Ovary (tissue), 9 donors: ENCODE data around the gene DPY19L1. TPM values are rescaled to one million over a fixed set of nuclear protein-coding genes. Genes with fewer than 3 reads are reported as not detected.

Experiments
- DNase-seq, 5 donors: peaks; one replicate each; pipeline ENCODE4 v3.0.0-alpha.2; 2019 to 2020
- H3K27ac ChIP-seq, 2 donors: fragments of 200-600 bp; one replicate each; pipeline versions ENCODE4 v1.5.1 to v1.8.0; 2019 to 2022
- H3K27me3 ChIP-seq: fragments of 200-600 bp; one replicate; pipeline ENCODE4 v1.8.0; 2022
- H3K36me3 ChIP-seq: fragments of 200-600 bp; sonication (generic); one replicate; pipeline ENCODE4 v1.5.1; 2019
- H3K4me1 ChIP-seq: one replicate; pipeline ENCODE4 v1.8.1; 2013; ENCODE audit warnings: mild to moderate bottlenecking, moderate library complexity; ENCODE audit not compliant: insufficient read depth
- H3K4me3 ChIP-seq: fragments of 200-600 bp; sonication (generic); one replicate; pipeline ENCODE4 v1.5.1; 2017
- H3K9me3 ChIP-seq, 2 donors: fragments of 200-600 bp in 1 of 2; sonication (generic) in 1 of 2; one replicate each; pipeline versions ENCODE4 v1.5.1 to v1.8.1; 2013 to 2019; ENCODE audit warnings: mild to moderate bottlenecking in 1 of 2, moderate library complexity in 1 of 2
- EP300 ChIP-seq: sonication (generic); formaldehyde crosslinking; IDR thresholded peaks from one replicate; pipeline ENCODE4 v1.6.1; 2017; ENCODE audit warnings: antibody characterized with exemption
- POLR2A ChIP-seq: fragments of 450-650 bp; IDR thresholded peaks from one replicate; pipeline ENCODE4 v1.6.1; 2017; ENCODE audit warnings: antibody characterized with exemption, mild to moderate bottlenecking, moderate library complexity
- WGBS, 3 donors: extraction: QIAGEN DNeasy Blood & Tissue Kit in 1 of 3; methylation state at CpG; one replicate each; pipeline versions ENCODE4 v1.1.5 to v1.1.7; 2013 to 2017; 5-methylcytosine and 5-hydroxymethylcytosine counted together
- intact Hi-C, 4 donors: fragments of 100-400 bp; cut with DNase I; formaldehyde crosslinking; loops; one replicate each; pipeline versions ENCODE4 v1.11.0 to v1.15.1; 2022 to 2023
- polyA plus RNA-seq, 2 donors: library from polyadenylated mRNA; stranded (reverse); fragments of 200-250 nt in 1 of 2; fragments of 350-450 nt in 1 of 2; fragmentation: Illumina TruSeq in 1 of 2; extraction: RNeasy Lipid Tissue Mini Kit (QIAGEN cat#74804) in 1 of 2; gene quantifications; one replicate each; pipeline ENCODE4 v1.2.3, GENCODE V29; 2013 to 2014
- total RNA-seq, 7 donors: library from RNA; depleted of rRNA in 2 of 7; stranded (reverse); fragments of >200 nt in 2 of 7; fragmentation: NEBNext Ultra II Directional in 3 of 7; extraction: Animal tissue kit (Norgen Biotek cat#: 25700) in 3 of 7; gene quantifications; one replicate each; pipeline versions ENCODE4 v1.1.0 to v1.2.4, GENCODE V29; 2016 to 2023
- TF ChIP-seq, protein P1 (sequence below), 3 donors: fragments of 450-650 bp in 2 of 3; fragments of 200-600 bp in 1 of 3; IDR thresholded peaks; one replicate each; pipeline versions ENCODE4 v1.5.1 to v1.8.0; 2016 to 2022; ENCODE audit warnings: antibody characterized with exemption in 3 of 3, mild to moderate bottlenecking in 1 of 3
- donor health status: DM: no; HTN: no; CAD: no; lungs with moderate emphysema.
- donor health status: DM: no; HTN: no; CAD: no.
- donor health status: Bipolar disorder and iron deficiency.
- donor health status: DM: yes; HTN: yes; CAD: no.
- donor health status: DM: no; HTN: no; CAD: no.
- donor health status: DM: yes; HTN: yes; CAD: no.

Gene DPY19L1
- total and polyA plus RNA-seq, 9 donors = 8.1 to 32.7 (median 17.8) TPM

DNA sequence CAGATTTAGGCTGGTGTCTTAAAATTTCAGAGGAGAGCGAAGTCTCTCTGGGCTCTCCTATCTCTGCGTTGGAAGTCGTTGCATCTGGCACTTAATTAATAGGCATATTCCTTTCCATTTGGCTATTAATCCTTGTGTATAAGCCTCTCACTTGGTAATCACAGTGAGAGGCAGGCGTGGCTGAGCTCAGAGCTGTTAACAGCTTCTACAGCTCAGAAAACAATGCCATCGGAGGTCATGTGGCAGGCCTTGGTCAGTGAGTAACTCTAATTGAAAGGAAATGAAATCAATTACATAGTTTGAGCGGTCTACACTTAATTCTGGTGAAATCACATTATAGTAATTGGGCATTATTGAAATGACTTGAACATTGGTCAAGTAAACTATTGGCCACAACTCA is 135.1 kb downstream of the DPY19L1 start:
- peaks cover 2% of the 10 kb centered on the region for H3K4me1 ChIP-seq
- TF ChIP-seq, protein P1, sequence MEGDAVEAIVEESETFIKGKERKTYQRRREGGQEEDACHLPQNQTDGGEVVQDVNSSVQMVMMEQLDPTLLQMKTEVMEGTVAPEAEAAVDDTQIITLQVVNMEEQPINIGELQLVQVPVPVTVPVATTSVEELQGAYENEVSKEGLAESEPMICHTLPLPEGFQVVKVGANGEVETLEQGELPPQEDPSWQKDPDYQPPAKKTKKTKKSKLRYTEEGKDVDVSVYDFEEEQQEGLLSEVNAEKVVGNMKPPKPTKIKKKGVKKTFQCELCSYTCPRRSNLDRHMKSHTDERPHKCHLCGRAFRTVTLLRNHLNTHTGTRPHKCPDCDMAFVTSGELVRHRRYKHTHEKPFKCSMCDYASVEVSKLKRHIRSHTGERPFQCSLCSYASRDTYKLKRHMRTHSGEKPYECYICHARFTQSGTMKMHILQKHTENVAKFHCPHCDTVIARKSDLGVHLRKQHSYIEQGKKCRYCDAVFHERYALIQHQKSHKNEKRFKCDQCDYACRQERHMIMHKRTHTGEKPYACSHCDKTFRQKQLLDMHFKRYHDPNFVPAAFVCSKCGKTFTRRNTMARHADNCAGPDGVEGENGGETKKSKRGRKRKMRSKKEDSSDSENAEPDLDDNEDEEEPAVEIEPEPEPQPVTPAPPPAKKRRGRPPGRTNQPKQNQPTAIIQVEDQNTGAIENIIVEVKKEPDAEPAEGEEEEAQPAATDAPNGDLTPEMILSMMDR (IDR thresholded peaks at IDR 0.05) = no peak
- TF ChIP-seq POLR2A = no peak
- no peak for TF ChIP-seq EP300
- DNase-seq = no peak
- H3K9me3 ChIP-seq = no peaks in the 10 kb centered on the region
- no peaks in the 10 kb centered on the region for H3K27me3 ChIP-seq
- H3K27ac ChIP-seq = no peak overlapping the region
- no peaks in the 10 kb centered on the region for H3K36me3 ChIP-seq
- WGBS, 3 donors = 89 to 92% (median 92%) methylated on average over 6 of the region's 6 CpGs
- intact Hi-C loops = no loop called here
- no peak overlapping the region for H3K4me3 ChIP-seq

DNA sequence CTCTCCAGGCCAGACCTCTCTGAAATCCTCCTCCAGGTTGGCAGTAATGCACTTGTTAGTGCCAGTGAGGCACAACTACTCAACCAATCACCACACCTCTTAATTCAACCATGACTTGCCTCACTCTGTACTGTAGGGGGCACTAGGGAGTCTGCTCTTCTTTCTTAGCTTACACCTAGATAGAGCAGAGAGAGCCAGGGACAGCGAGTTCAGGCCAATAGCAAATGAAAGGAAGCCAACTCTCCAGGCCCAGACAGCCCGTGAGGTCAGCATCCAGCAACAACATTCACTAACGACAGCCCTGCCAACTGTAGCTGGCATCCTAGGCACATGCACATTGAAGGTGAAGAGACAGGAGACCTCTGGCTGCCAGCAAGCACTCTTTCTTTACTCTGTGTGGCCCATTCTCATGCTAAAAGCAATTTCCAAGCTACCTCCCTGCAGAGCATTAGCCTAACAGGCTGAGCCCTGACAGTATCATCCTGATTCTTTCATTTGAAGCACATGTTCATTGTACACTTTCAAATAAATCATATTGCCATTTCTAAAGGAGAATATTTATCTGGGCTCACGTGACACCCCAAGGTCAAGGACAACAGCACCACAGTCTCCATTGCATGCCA is 136.3 kb downstream of the DPY19L1 start:
- Histone ChIP-seq H3K9me3 (no peaks in the 10 kb centered on the region), H3K27ac (no peak overlapping the region), H3K4me1 (peaks cover 2% of the 10 kb centered on the region), H3K36me3 (no peaks in the 10 kb centered on the region), H3K4me3 (no peak overlapping the region), H3K27me3 (no peaks in the 10 kb centered on the region)
- intact Hi-C loops = no loop called here
- no peak for DNase-seq
- WGBS, 3 donors = 40 to 44% (median 42%) methylated on average over 4 of the region's 4 CpGs
- no peak for TF ChIP-seq POLR2A
- no peak for TF ChIP-seq EP300
- TF ChIP-seq, protein P1 (IDR thresholded peaks at IDR 0.05) = no peak

DNA sequence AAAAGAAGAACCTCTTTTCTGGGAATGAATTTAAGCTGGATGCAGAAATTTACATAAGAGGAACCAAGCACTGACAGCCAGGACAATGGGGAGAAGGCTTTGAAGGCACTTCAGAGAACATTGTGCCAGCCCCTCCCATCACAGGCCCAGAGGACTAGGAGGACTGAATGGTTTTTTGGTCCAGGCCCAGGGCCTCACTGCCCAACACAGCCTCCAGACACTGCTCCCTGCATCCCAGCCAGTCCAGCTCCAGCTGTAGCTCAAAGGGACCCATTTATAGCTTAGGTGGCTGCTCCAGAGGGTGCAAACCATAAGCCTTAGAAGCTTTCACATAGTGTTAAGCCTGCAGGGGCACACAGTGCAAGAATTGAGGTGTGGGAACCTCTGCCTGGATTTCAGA is 142.1 kb downstream of the DPY19L1 start:
- no peaks in the 10 kb centered on the region for H3K27me3 ChIP-seq
- H3K36me3 ChIP-seq = no peaks in the 10 kb centered on the region
- no peak for DNase-seq
- intact Hi-C loops = no loop called here
- H3K27ac ChIP-seq = no peak overlapping the region
- H3K9me3 ChIP-seq = no peaks in the 10 kb centered on the region
- no peak overlapping the region for H3K4me3 ChIP-seq
- H3K4me1 ChIP-seq = no peaks in the 10 kb centered on the region
- no peak for TF ChIP-seq EP300
- no peak for TF ChIP-seq POLR2A
- TF ChIP-seq, protein P1 (IDR thresholded peaks at IDR 0.05) = no peak

DNA sequence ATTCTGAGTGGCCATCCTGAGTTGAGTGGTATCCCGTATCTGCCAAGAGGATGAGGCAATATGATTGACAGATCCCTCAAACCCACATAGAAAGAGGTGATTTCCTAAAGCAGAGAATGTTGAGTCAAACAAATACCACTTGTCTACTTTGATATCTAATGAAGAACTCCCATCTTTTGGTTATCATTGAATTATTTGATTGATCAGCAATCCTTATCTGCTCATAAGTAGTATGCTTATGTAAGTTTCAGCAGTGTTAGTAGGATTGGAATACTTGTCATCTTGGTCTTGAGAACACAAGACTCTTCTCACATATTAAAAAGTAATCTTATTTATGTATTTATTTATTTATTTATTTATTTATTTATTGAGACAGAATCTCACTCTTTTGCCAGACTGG is 147.3 kb downstream of the DPY19L1 start:
- TF ChIP-seq EP300 (no peak), POLR2A (no peak)
- TF ChIP-seq, protein P1 (IDR thresholded peaks at IDR 0.05) = no peak
- Histone ChIP-seq H3K36me3 (no peaks in the 10 kb centered on the region), H3K9me3 (no peaks in the 10 kb centered on the region), H3K27ac (no peak overlapping the region), H3K4me1 (no peaks in the 10 kb centered on the region), H3K27me3 (no peaks in the 10 kb centered on the region), H3K4me3 (no peak overlapping the region)
- WGBS, 3 donors = 71 to 86% (median 85%) methylated on average over 1 of the region's 1 CpG
- intact Hi-C loops = no loop called here
- DNase-seq = no peak
